SK-N-SH (cell line): ENCODE results near the gene CEP250. TPM values are rescaled to one million over a fixed set of nuclear protein-coding genes. Genes with fewer than 3 reads are reported as not detected.

Experiments used
- CTCF ChIA-PET: fragments of 300-600, 350-600 bp; formaldehyde crosslinking; extraction: SDS; loops from one replicate; lab custom pipeline; 2021; lab: Yijun Ruan, JAX
- POLR2A ChIA-PET: fragments of 350-600 bp; sonication (Branson Sonifier 250); formaldehyde crosslinking; extraction: SDS; loops from one replicate; lab custom pipeline; 2020; ENCODE audit warnings: antibody characterized with exemption, inconsistent platforms; lab: Yijun Ruan, JAX
- DNase-seq: peaks from one replicate; pipeline ENCODE4 v3.0.0; 2012
- H2AFZ ChIP-seq: fragments of 200-600 bp; sonication (generic); 2 replicates; pipeline ENCODE4 v1.8.1; 2016; ENCODE audit warnings: antibody characterized with exemption, mild to moderate bottlenecking, low read depth
- H3F3A ChIP-seq: fragments of 200-600 bp; sonication (generic); replicated peaks from 2 replicates; pipeline ENCODE3; 2016; ENCODE audit warnings: antibody characterized with exemption, mild to moderate bottlenecking; ENCODE audit not compliant: insufficient read depth
- H3K27ac ChIP-seq, 2 experiments: fragments of 200-500 bp in 1 of 2; fragments of 200-600 bp in 1 of 2; sonication (Bioruptor generic) in 1 of 2; sonication (generic), shearing (Covaris generic) in 1 of 2; 2 replicates each; pipeline versions ENCODE4 v1.5.1 to v1.6.1; 2014 to 2016; ENCODE audit warnings: low read depth in 2 of 2, inconsistent platforms in 1 of 2, low read length in 1 of 2, mild to moderate bottlenecking in 1 of 2, mixed read lengths in 1 of 2
- H3K27me3 ChIP-seq: fragments of 200-600 bp; sonication (generic), shearing (Covaris generic); 2 replicates; pipeline ENCODE4 v1.6.1; 2016; ENCODE audit warnings: mixed run types; ENCODE audit not compliant: insufficient read depth
- H3K36me3 ChIP-seq, 2 experiments: fragments of 200-500 bp in 1 of 2; fragments of 200-600 bp in 1 of 2; sonication (Bioruptor generic) in 1 of 2; sonication (generic) in 1 of 2; replicated peaks in 1 of 2; 2 replicates each; pipeline versions ENCODE3 to v1.5.1; 2014 to 2016; ENCODE audit warnings: low read length in 1 of 2, mild to moderate bottlenecking in 1 of 2; ENCODE audit not compliant: insufficient read depth in 2 of 2, control insufficient read depth in 1 of 2
- H3K4me1 ChIP-seq, 2 experiments: fragments of 200-500 bp in 1 of 2; fragments of 200-600 bp in 1 of 2; sonication (Bioruptor generic) in 1 of 2; sonication (generic), shearing (Covaris generic) in 1 of 2; 2 replicates each; pipeline versions ENCODE4 v1.5.1 to v1.6.1; 2014 to 2016; ENCODE audit warnings: low read depth in 1 of 2, low read length in 1 of 2, mixed run types in 1 of 2; ENCODE audit not compliant: insufficient read depth in 2 of 2, control insufficient read depth in 1 of 2
- H3K4me2 ChIP-seq: fragments of 200-600 bp; sonication (generic), shearing (Covaris generic); 2 replicates; pipeline ENCODE4 v1.6.1; 2017; ENCODE audit warnings: mixed run types
- H3K4me3 ChIP-seq, 2 experiments: fragments of 200-500 bp in 1 of 2; fragments of 200-600 bp in 1 of 2; sonication (Bioruptor generic) in 1 of 2; sonication (generic), shearing (Covaris generic) in 1 of 2; 2 replicates each; pipeline versions ENCODE4 v1.5.1 to v1.8.1; 2014 to 2016; ENCODE audit warnings: low read depth in 2 of 2, inconsistent platforms in 1 of 2, low read length in 1 of 2, mild to moderate bottlenecking in 1 of 2, mixed read lengths in 1 of 2, moderate library complexity in 1 of 2
- H3K79me2 ChIP-seq: fragments of 200-600 bp; sonication (generic); 2 replicates; pipeline ENCODE4 v1.8.1; 2017; ENCODE audit warnings: mild to moderate bottlenecking; ENCODE audit not compliant: insufficient read depth
- H3K9ac ChIP-seq: fragments of 200-600 bp; sonication (generic); 2 replicates; pipeline ENCODE4 v1.6.1; 2017; ENCODE audit warnings: mixed run types
- H3K9me2 ChIP-seq: fragments of 200-600 bp; sonication (generic); 2 replicates; pipeline ENCODE4 v1.6.1; 2017; ENCODE audit warnings: mixed run types
- H3K9me3 ChIP-seq: fragments of 200-600 bp; sonication (generic); 2 replicates; pipeline ENCODE4 v1.6.1; 2017; ENCODE audit warnings: mixed run types, mild to moderate bottlenecking, moderate library complexity
- H4K20me1 ChIP-seq: fragments of 200-600 bp; sonication (generic); 2 replicates; pipeline ENCODE4 v1.6.1; 2017; ENCODE audit warnings: mild to moderate bottlenecking, mixed run types; ENCODE audit not compliant: insufficient read depth
- CHD2 ChIP-seq: fragments of 150-350 bp; IDR thresholded peaks from 2 replicates; pipeline ENCODE4 v1.6.1; 2018; ENCODE audit warnings: low read length; ENCODE audit not compliant: partially characterized antibody
- CTCF ChIP-seq: fragments of 200-600 bp; sonication (generic); IDR thresholded peaks from 2 replicates; pipeline ENCODE4 v1.6.1; 2017; ENCODE audit warnings: antibody characterized with exemption, mild to moderate bottlenecking, moderate library complexity
- ELF1 ChIP-seq: IDR thresholded peaks from 2 replicates; pipeline ENCODE4 v1.4.0; 2012
- EP300 ChIP-seq, 2 experiments: IDR thresholded peaks; 2 replicates each; pipeline versions ENCODE4 v1.4.0 to v1.6.1; 2012; ENCODE audit warnings: borderline replicate concordance in 1 of 2, low read depth in 1 of 2, low read length in 1 of 2
- FOXJ3 ChIP-seq: sonication (generic); formaldehyde crosslinking; IDR thresholded peaks from 2 replicates; pipeline ENCODE4 v1.5.1; 2020; ENCODE audit warnings: mild to moderate bottlenecking, missing genetic modification reagents
- MAX ChIP-seq: IDR thresholded peaks from 2 replicates; pipeline ENCODE4 v1.4.0; 2012; ENCODE audit warnings: low read depth
- MXI1 ChIP-seq: IDR thresholded peaks from 2 replicates; pipeline ENCODE4 v1.6.1; 2012; ENCODE audit warnings: mild to moderate bottlenecking, low read depth, low read length, improper control_type of control experiment
- NFIC ChIP-seq: IDR thresholded peaks from 2 replicates; pipeline ENCODE4 v1.4.0; 2012; ENCODE audit warnings: borderline replicate concordance
- POLR2AphosphoS5 ChIP-seq: IDR thresholded peaks from 2 replicates; pipeline ENCODE4 v1.6.1; 2012; ENCODE audit warnings: low read depth, low read length
- RAD21 ChIP-seq: IDR thresholded peaks from 2 replicates; pipeline ENCODE4 v1.6.1; 2012; ENCODE audit warnings: mild to moderate bottlenecking, low read length
- RCOR1 ChIP-seq: fragments of 150-350 bp; IDR thresholded peaks from 2 replicates; pipeline ENCODE4 v1.6.1; 2017; ENCODE audit warnings: antibody characterized with exemption, low read length
- RFX5 ChIP-seq: IDR thresholded peaks from 2 replicates; pipeline ENCODE4 v1.6.1; 2012; ENCODE audit warnings: mild to moderate bottlenecking, improper control_type of control experiment, low read length
- RXRA ChIP-seq: IDR thresholded peaks from 2 replicates; pipeline ENCODE4 v1.4.0; 2012; ENCODE audit warnings: low read depth, mild to moderate bottlenecking, borderline replicate concordance
- SMC3 ChIP-seq: IDR thresholded peaks from 2 replicates; pipeline ENCODE4 v1.6.1; 2012; ENCODE audit warnings: low read depth, low read length, improper control_type of control experiment
- TAF1 ChIP-seq: IDR thresholded peaks from 2 replicates; pipeline ENCODE4 v1.6.1; 2012; ENCODE audit warnings: low read depth, mild to moderate bottlenecking, low read length, moderate library complexity, borderline replicate concordance
- TCF12 ChIP-seq: IDR thresholded peaks from 2 replicates; pipeline ENCODE4 v1.4.0; 2012
- USF2 ChIP-seq: fragments of 150-350 bp; IDR thresholded peaks from 2 replicates; pipeline ENCODE4 v1.6.1; 2017; ENCODE audit warnings: antibody characterized with exemption, low read length, low read depth, borderline replicate concordance
- ZBTB33 ChIP-seq: IDR thresholded peaks from 2 replicates; pipeline ENCODE4 v1.4.0; 2012; ENCODE audit warnings: low read depth, borderline replicate concordance
- WGBS: methylation state at CpG from one replicate; pipeline ENCODE4 v1.1.6; 2017; ENCODE audit warnings: low lambda C conversion rate; 5-methylcytosine and 5-hydroxymethylcytosine counted together
- polyA plus RNA-seq, 3 experiments: library from polyadenylated mRNA; depleted of rRNA; stranded (reverse); fragments of >200 nt; gene quantifications; 2 replicates each; pipeline ENCODE4 v1.2.3, GENCODE V29; 2012

Gene CEP250
- polyA plus RNA-seq, 1 of the 3 experiments (the other 2 are of a cell fraction): 13.3 TPM

GRCh38 chr20:35474303-35474871, 19.0 kb downstream of the CEP250 start (continued):
- no peak for TF ChIP-seq USF2
- no peak for TF ChIP-seq MXI1
- no peak for TF ChIP-seq NFIC
- TF ChIP-seq ZBTB33: no peak

GRCh38 chr20:35476288-35476687, 20.9 kb downstream of the CEP250 start:
- Histone ChIP-seq H2AFZ (no peak overlapping the region), H3K4me1 (no peaks in the 10 kb centered on the region), H3K27me3 (no peaks in the 10 kb centered on the region), H3F3A (no peaks in the 10 kb centered on the region), H3K4me2 (no peak overlapping the region), H3K79me2 (no peaks in the 10 kb centered on the region), H3K36me3 (peaks cover 49 to 80% of the 10 kb centered on the region in 2 experiments), H3K9me2 (no peaks in the 10 kb centered on the region), H4K20me1 (no peaks in the 10 kb centered on the region), H3K9me3 (no peaks in the 10 kb centered on the region), H3K9ac (no peak overlapping the region), H3K4me3 (no peak overlapping the region), H3K27ac (no peak overlapping the region)
- POLR2A ChIA-PET: no interaction called here
- no peak for DNase-seq
- TF ChIP-seq POLR2AphosphoS5 (no peak), CHD2 (no peak), CTCF (no peak), RCOR1 (no peak), SMC3 (no peak), USF2 (no peak), RAD21 (no peak), RXRA (no peak), TCF12 (no peak), ELF1 (no peak), FOXJ3 (no peak), MAX (no peak), RFX5 (no peak), EP300 (IDR thresholded peaks at IDR 0.05; ENCODE audit: borderline replicate concordance in 1 of 2, low read depth in 1 of 2, low read length in 1 of 2) (no peak), TAF1 (no peak), MXI1 (no peak)
- WGBS: 87% methylated on average over 4 of the region's 4 CpGs
- CTCF ChIA-PET: interaction anchor here (0.9 kb wide), 1 partner anchor 13 kb away, joined by 4 read pairs; no protein-coding TSS in a partner anchor
